ENCODE data around the gene TNFRSF6B. TPM values are rescaled to one million over a fixed set of nuclear protein-coding genes. Genes with fewer than 3 reads are reported as not detected.

Gene TNFRSF6B
- total and polyA plus RNA-seq, 3 experiments from 2014 or later, result 0.22 TPM; not detected in 2

DNA sequence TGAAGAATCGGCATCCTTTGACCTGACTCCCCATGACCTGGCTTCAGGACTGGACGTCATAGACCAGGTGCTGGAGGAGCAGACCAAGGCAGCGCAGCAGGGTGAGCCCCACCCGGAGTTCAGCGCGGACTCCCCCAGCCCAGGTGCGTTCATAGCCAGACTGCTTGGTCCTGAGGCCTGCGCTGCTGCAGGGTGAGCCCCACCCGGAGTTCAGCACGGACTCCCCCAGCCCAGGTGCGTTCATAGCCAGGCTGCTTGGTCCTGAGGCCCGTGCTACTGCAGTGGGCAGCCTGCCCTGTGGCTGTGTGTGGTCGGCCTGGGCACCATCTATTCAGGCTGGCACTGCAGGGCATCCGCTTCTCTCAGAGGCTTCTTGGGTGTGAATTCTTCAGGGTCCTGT, 22.5 kb upstream of the TNFRSF6B start:
- Histone ChIP-seq H3K4me3 (ENCODE audit: low read length) (no peak overlapping the region), H3K4me1 (ENCODE audit: insufficient read depth, low read length) (no peaks in the 10 kb centered on the region), H3K27me3 (ENCODE audit: insufficient read depth, low read length, poor library complexity, severe bottlenecking) (no peaks in the 10 kb centered on the region), H3K36me3 (ENCODE audit: insufficient read depth, low read length) (no peaks in the 10 kb centered on the region), H3K9me3 (ENCODE audit: low read length) (no peaks in the 10 kb centered on the region), H3K27ac (ENCODE audit: low read depth, low read length) (no peak overlapping the region)
- no peaks in the 10 kb centered on the region for H3K27me3 Mint-ChIP-seq
- peak overlapping the region in 1 of 8 donors; percentile 14 for H3K27ac Mint-ChIP-seq
- no peaks in the 10 kb centered on the region for H3K9me3 Mint-ChIP-seq
- CTCF ChIA-PET, result no interaction called here
- peaks cover 0 to 28% (median 2%) of the 10 kb centered on the region in 3 donors for H3K36me3 Mint-ChIP-seq
- no peak for DNase-seq
- no peak overlapping the region for H3K4me3 Mint-ChIP-seq
- POLR2A ChIA-PET, result no interaction called here
- H3K4me1 Mint-ChIP-seq, result no peaks in the 10 kb centered on the region

DNA sequence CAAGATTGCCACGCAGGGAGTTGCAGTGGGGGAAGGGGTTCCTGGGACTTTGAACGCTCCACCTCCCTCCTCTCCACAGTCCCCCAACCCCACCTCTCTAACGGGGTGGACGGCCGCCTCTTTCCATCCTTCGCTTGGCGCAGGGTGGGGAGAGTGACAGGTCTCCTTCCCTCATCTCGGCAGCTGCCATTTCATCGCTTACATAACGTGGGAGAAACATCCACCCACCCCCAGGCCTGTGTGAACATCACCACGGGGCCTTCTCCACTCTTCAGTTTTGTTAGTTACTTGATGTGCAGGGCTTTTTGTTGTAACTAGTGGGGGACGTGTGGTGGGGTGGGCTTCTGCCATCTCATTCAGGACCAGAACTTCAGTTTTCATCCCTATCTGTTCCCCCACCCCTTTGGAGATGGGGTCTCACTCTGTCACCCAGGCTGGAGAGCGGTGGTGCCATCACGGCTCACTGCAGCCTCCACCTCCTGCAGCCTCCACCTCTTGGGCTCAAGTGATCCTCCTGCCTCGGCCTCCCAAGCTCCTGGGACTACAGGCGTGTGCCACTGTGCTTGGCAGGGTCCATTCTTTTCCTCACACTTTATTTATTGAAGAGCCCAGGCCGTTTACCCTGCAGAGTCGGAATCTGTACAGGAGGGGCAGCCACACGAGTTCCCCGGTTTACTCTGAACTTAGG, 20.6 kb upstream of the TNFRSF6B start:
- Mint-ChIP-seq H3K36me3 (peaks cover 0 to 24% (median 0%) of the 10 kb centered on the region in 3 donors), H3K27me3 (no peaks in the 10 kb centered on the region), H3K4me3 (no peak overlapping the region), H3K4me1 (no peaks in the 10 kb centered on the region), H3K27ac (peak overlapping the region in 1 of 8 donors; percentile 82), H3K9me3 (no peaks in the 10 kb centered on the region)
- Histone ChIP-seq H3K27ac (ENCODE audit: low read depth, low read length) (no peak overlapping the region), H3K4me1 (ENCODE audit: insufficient read depth, low read length) (no peaks in the 10 kb centered on the region), H3K36me3 (ENCODE audit: insufficient read depth, low read length) (no peaks in the 10 kb centered on the region), H3K4me3 (ENCODE audit: low read length) (no peak overlapping the region), H3K9me3 (ENCODE audit: low read length) (no peaks in the 10 kb centered on the region), H3K27me3 (ENCODE audit: insufficient read depth, low read length, poor library complexity, severe bottlenecking) (no peaks in the 10 kb centered on the region)
- no peak for DNase-seq
- POLR2A ChIA-PET, result no interaction called here
- CTCF ChIA-PET, result no interaction called here

DNA sequence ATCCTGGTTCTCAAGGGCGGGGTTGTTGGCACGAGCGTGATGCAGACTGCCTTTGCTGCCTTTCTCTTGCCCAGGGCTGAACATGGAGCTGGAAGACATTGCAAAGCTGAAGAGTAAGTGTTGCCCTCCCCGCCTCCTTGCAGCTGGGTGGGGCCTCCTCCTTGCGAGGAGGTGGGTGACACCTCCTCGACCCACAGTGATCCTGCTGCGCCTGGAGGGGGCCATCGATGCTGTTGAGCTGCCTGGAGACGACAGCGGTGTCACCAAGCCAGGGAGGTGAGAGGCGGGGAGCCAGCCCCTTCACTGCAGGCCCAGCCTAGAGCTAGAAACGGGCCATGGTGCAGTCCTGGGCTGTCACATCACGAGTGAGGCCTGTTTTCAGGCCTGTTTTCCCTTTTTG, 18.4 kb upstream of the TNFRSF6B start:
- Mint-ChIP-seq H3K27me3 (no peaks in the 10 kb centered on the region), H3K4me3 (no peak overlapping the region), H3K36me3 (peaks cover 0 to 22% (median 0%) of the 10 kb centered on the region in 3 donors), H3K4me1 (no peaks in the 10 kb centered on the region), H3K9me3 (no peaks in the 10 kb centered on the region), H3K27ac (no peak overlapping the region)
- H3K4me1 ChIP-seq (ENCODE audit: insufficient read depth, low read length), result no peaks in the 10 kb centered on the region
- no peak overlapping the region for H3K4me3 ChIP-seq (ENCODE audit: low read length)
- DNase-seq, result no peak
- H3K36me3 ChIP-seq (ENCODE audit: insufficient read depth, low read length), result no peaks in the 10 kb centered on the region
- POLR2A ChIA-PET, result interaction anchor here (0.6 kb wide), 1 partner anchor 20 kb away, joined by 3 read pairs; the partner anchor contains the start of gene RTEL1
- H3K27ac ChIP-seq (ENCODE audit: low read depth, low read length), result no peak overlapping the region
- CTCF ChIA-PET, result no interaction called here
- H3K9me3 ChIP-seq (ENCODE audit: low read length), result no peaks in the 10 kb centered on the region
- H3K27me3 ChIP-seq (ENCODE audit: insufficient read depth, low read length, poor library complexity, severe bottlenecking), result no peaks in the 10 kb centered on the region

DNA sequence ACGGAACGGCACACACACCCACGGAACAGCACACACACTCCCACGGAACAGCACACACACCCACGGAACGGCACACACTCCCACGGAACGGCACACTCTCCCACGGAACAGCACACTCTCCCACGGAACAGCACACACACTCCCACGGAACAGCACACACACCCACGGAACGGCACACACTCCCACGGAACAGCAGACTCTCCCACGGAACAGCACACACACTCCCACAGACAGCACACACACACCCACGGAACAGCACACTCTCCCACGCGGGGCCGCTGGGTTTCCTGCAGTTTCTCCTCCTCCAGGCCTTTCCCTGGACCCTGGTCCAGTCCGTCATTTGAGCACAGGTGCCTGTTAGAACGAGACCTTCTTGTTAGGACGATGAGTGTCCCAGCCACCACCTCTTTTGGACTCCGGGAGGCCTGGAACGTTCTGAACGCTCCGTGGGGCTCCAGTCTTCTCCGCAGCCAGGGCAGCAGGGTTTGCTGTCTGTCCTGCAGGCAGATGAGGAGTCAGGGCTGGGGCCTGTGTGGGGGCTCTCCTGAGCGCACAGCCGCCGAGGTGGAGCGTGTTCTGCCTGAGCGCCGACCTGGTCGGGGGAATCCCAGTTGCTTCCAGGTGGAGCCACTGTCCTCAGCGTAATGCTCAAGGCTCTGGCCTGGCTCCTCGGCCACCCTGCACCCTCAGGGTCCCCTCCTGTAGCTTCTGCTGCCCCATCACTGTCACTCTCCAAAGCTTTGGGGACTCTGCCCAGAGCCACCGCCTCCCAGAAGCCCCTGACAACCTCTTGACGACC, 17.6 kb upstream of the TNFRSF6B start:
- Histone ChIP-seq H3K36me3 (ENCODE audit: insufficient read depth, low read length) (no peaks in the 10 kb centered on the region), H3K4me1 (ENCODE audit: insufficient read depth, low read length) (no peaks in the 10 kb centered on the region), H3K4me3 (ENCODE audit: low read length) (no peak overlapping the region), H3K27me3 (ENCODE audit: insufficient read depth, low read length, poor library complexity, severe bottlenecking) (no peaks in the 10 kb centered on the region), H3K27ac (ENCODE audit: low read depth, low read length) (no peak overlapping the region), H3K9me3 (ENCODE audit: low read length) (no peaks in the 10 kb centered on the region)
- peaks cover 0 to 4% (median 2%) of the 10 kb centered on the region in 3 donors for H3K4me1 Mint-ChIP-seq
- ChIA-PET CTCF (no interaction called here), POLR2A (no interaction called here)
- no peaks in the 10 kb centered on the region for H3K27me3 Mint-ChIP-seq
- H3K4me3 Mint-ChIP-seq, result no peak overlapping the region
- DNase-seq, result no peak
- H3K9me3 Mint-ChIP-seq, result no peaks in the 10 kb centered on the region
- no peak overlapping the region for H3K27ac Mint-ChIP-seq
- peaks cover 0 to 20% (median 2%) of the 10 kb centered on the region in 3 donors for H3K36me3 Mint-ChIP-seq

DNA sequence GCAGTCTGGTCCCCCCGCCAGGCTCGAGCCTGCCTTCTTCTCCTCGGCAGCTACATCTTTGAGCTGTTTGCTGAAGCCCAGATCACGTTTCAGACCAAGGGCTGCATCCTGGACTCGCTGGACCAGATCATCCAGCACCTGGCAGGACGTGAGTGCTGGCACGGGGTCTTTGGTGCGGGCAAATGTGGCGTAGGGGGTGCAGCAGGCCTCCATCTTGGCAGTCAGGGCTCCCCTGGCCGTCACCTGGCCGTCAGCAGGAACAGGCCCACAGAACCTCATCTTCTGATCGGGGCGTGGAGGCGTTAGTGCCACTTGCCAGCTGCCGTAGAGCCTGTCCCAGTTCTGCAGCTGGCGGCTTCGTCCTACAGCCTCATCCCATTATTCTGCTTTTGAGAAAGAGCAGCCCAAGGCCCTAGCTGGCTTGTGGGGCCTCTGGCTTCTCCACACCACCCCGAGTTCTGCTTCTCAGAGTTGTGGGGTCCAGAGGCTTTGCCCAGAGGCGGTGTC, 16.6 kb upstream of the TNFRSF6B start:
- H3K4me3 Mint-ChIP-seq, result no peak overlapping the region
- CTCF ChIA-PET, result no interaction called here
- H3K27ac ChIP-seq (ENCODE audit: low read depth, low read length), result no peak overlapping the region

DNA sequence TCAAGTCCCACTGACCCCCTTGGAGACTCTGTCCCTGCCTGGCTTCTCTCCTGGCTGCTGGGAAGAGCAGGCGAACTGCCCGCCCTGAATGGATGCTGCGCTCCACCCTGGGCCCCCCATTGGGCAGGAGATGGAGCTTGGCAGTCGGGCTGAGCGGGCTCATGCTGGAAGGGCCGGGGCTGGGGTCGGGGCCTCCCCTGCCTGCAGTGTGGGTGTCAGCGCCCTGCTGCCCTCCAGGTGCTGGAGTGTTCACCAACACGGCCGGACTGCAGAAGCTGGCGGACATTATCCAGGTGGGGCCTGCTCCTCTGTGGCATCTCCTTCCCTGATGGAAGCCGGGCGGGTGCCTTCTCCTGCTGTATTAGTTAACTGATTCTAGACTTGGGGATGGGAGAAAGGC, 16.0 kb upstream of the TNFRSF6B start:
- H3K4me3 ChIP-seq (ENCODE audit: low read length), result no peak overlapping the region
- Mint-ChIP-seq H3K27ac (no peak overlapping the region), H3K27me3 (no peaks in the 10 kb centered on the region), H3K36me3 (peaks cover 0 to 17% (median 3%) of the 10 kb centered on the region in 3 donors), H3K4me3 (no peak overlapping the region), H3K4me1 (peaks cover 0 to 5% (median 4%) of the 10 kb centered on the region in 3 donors), H3K9me3 (no peaks in the 10 kb centered on the region)
- H3K27me3 ChIP-seq (ENCODE audit: insufficient read depth, low read length, poor library complexity, severe bottlenecking), result no peaks in the 10 kb centered on the region
- ChIA-PET POLR2A (no interaction called here), CTCF (no interaction called here)
- H3K36me3 ChIP-seq (ENCODE audit: insufficient read depth, low read length), result no peaks in the 10 kb centered on the region
- no peak for DNase-seq
- H3K27ac ChIP-seq (ENCODE audit: low read depth, low read length), result no peak overlapping the region
- no peaks in the 10 kb centered on the region for H3K9me3 ChIP-seq (ENCODE audit: low read length)
- no peaks in the 10 kb centered on the region for H3K4me1 ChIP-seq (ENCODE audit: insufficient read depth, low read length)

More for the DNA sequence above, 16.6 kb upstream of the TNFRSF6B start:
- no peaks in the 10 kb centered on the region for H3K9me3 Mint-ChIP-seq
- Histone ChIP-seq H3K4me3 (ENCODE audit: low read length) (no peak overlapping the region), H3K36me3 (ENCODE audit: insufficient read depth, low read length) (no peaks in the 10 kb centered on the region), H3K9me3 (ENCODE audit: low read length) (no peaks in the 10 kb centered on the region), H3K4me1 (ENCODE audit: insufficient read depth, low read length) (no peaks in the 10 kb centered on the region), H3K27me3 (ENCODE audit: insufficient read depth, low read length, poor library complexity, severe bottlenecking) (no peaks in the 10 kb centered on the region)
- H3K4me1 Mint-ChIP-seq, result peaks cover 0 to 5% (median 4%) of the 10 kb centered on the region in 3 donors
- POLR2A ChIA-PET, result no interaction called here
- no peak for DNase-seq
- H3K36me3 Mint-ChIP-seq, result peaks cover 0 to 20% (median 3%) of the 10 kb centered on the region in 3 donors
- peak overlapping the region in 1 of 8 donors; percentile 41 for H3K27ac Mint-ChIP-seq
- no peaks in the 10 kb centered on the region for H3K27me3 Mint-ChIP-seq

DNA sequence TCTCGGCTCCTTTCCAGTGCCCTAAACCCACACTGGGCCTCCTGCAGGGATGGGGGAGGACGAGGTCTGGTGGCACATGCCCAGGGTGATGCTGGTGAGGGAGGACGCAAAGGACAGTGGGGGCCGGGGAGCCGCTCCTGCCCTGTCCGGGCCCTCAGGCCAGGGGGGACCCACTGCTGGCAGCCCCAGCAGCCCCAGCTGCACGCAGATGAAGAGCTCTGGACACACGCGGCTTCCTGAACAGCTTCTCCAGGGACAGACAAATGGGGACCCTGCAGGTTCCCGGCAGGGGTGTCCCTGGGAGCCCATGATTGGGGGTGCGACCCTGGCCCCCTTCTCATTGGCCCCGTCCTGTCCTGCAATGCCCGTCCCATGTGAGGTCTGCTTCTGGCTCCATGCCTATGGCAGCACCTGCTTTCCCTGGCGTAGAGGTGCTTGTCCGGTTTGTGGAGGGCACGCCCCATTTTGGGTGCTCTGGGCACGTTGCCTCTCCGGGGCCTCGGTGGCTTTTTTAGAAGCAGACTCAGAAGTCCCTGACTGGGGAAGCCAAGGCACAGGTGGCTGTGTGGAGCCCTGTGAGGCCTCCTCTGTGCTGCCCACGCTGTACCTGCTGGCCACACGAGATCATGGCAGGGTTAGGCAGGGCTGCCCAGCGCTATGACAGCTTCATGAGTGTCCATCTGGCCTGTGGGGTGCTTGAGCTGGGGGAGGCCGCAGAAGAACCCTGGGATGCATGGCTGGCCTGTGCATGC, 15.4 kb upstream of the TNFRSF6B start:
- no peaks in the 10 kb centered on the region for H3K27me3 Mint-ChIP-seq
- no peak overlapping the region for H3K27ac ChIP-seq (ENCODE audit: low read depth, low read length)
- no peak overlapping the region for H3K4me3 Mint-ChIP-seq
- POLR2A ChIA-PET, result interaction anchor here (1.0 kb wide), 1 partner anchor 18 kb away, joined by 3 read pairs; no protein-coding TSS in a partner anchor
- no peaks in the 10 kb centered on the region for H3K36me3 ChIP-seq (ENCODE audit: insufficient read depth, low read length)
- H3K4me1 Mint-ChIP-seq, result peaks cover 0 to 5% (median 4%) of the 10 kb centered on the region in 3 donors
- CTCF ChIA-PET, result no interaction called here
- DNase-seq, result no peak
- H3K4me1 ChIP-seq (ENCODE audit: insufficient read depth, low read length), result peaks cover under 1% of the 10 kb centered on the region
- peak overlapping the region in 1 of 8 donors; percentile 38 for H3K27ac Mint-ChIP-seq
- H3K4me3 ChIP-seq (ENCODE audit: low read length), result no peak overlapping the region
- H3K9me3 Mint-ChIP-seq, result no peaks in the 10 kb centered on the region
- H3K9me3 ChIP-seq (ENCODE audit: low read length), result no peaks in the 10 kb centered on the region
- peaks cover 0 to 12% (median 3%) of the 10 kb centered on the region in 3 donors for H3K36me3 Mint-ChIP-seq
- H3K27me3 ChIP-seq (ENCODE audit: insufficient read depth, low read length, poor library complexity, severe bottlenecking), result no peaks in the 10 kb centered on the region

Data from CD8-positive, alpha-beta memory T cell (primary cell).